Activated B cell treated with CpG ODN at 0.5 μM for 24 hours (primary cell): ENCODE data around the gene NDUFAF2. TPM values are rescaled to one million over a fixed set of nuclear protein-coding genes. Genes with fewer than 3 reads are reported as not detected.

Experiments used
- ATAC-seq: fragments of 200-7000 bp; cut with Tn5 transposase; one replicate; pipeline ENCODE4 v1.10.0; 2021; ENCODE audit warnings: low read depth, mild to moderate bottlenecking, moderate library complexity
- CTCF ChIA-PET: fragments of 350-600 bp; sonication (Branson Sonifier 250); formaldehyde crosslinking; loops from one replicate; lab custom pipeline; 2021; ENCODE audit warnings: antibody characterized with exemption; lab: Charles Lee
- POLR2A ChIA-PET: fragments of 350-600 bp; sonication (Branson Sonifier 250); formaldehyde crosslinking; loops from one replicate; lab custom pipeline; 2021; ENCODE audit warnings: antibody characterized with exemption; lab: Charles Lee
- DNase-seq: peaks from one replicate; pipeline ENCODE4 v3.0.0; 2022
- H3K27ac Mint-ChIP-seq: one replicate; pipeline ENCODE4 v1.8.0; 2020; ENCODE audit warnings: mixed read lengths
- H3K27me3 Mint-ChIP-seq: one replicate; pipeline ENCODE4 v1.8.0; 2021; ENCODE audit warnings: mixed read lengths
- H3K36me3 Mint-ChIP-seq: one replicate; pipeline ENCODE4 v1.8.0; 2021; ENCODE audit warnings: low read depth, mixed read lengths
- H3K4me1 Mint-ChIP-seq: one replicate; pipeline ENCODE4 v1.8.0; 2021; ENCODE audit warnings: mixed read lengths
- H3K4me3 Mint-ChIP-seq: one replicate; pipeline ENCODE4 v1.8.0; 2020; ENCODE audit warnings: mild to moderate bottlenecking, mixed read lengths
- H3K9me3 Mint-ChIP-seq: one replicate; pipeline ENCODE4 v1.8.0; 2020; ENCODE audit warnings: mixed read lengths
- CTCF ChIP-seq: fragments of 200-600 bp; IDR thresholded peaks from one replicate; pipeline ENCODE4 v1.8.0; 2022; ENCODE audit warnings: antibody characterized with exemption, mild to moderate bottlenecking
- intact Hi-C: fragments of 100-400 bp; cut with micrococcal nuclease; formaldehyde crosslinking; loops from one replicate; pipeline ENCODE4 v1.15.1; 2024
- total RNA-seq: library from RNA; stranded (reverse); gene quantifications from 2 replicates; pipeline ENCODE4 v1.2.3, GENCODE V29; 2022

The NDUFAF2 gene
- total RNA-seq, result 13.1 and 20.0 TPM in 2 replicates

- Mint-ChIP-seq H3K27ac (no peak within 1 kb of the TSS), H3K27me3 (no peaks in the 10 kb centered on the region), H3K9me3 (no peaks in the 10 kb centered on the region), H3K36me3 (no peaks in the 10 kb centered on the region), H3K4me3 (no peak within 1 kb of the TSS), H3K4me1 (peaks cover 28% of the 10 kb centered on the region)
- DNase-seq, result peak; percentile 75
- peak; percentile 98 for ATAC-seq
- CTCF ChIA-PET, result interaction anchor here (1.0 to 1.2 kb wide), 3 partner anchors 14 to 712 kb away, joined by 3 to 5 read pairs (median 4); no protein-coding TSS in a partner anchor
- intact Hi-C loops, result loop anchor here (1.0 to 5.0 kb wide), 6 partner anchors 218 to 1362 kb away; partner anchors contain the start of genes DEPDC1B, KIF2A and SMIM15
- POLR2A ChIA-PET, result interaction anchor here (0.6 to 2.6 kb wide), 4 partner anchors 9 to 463 kb away, joined by 4 to 23 read pairs (median 6); partner anchors contain the start of gene ZSWIM6
- TF ChIP-seq CTCF, result no peak
Measured at GRCh38 chr5:60944904-60945812, at the start of gene NDUFAF2, which contains the start of gene ERCC8. Gene NDUFAF2 (plus strand): TSS chr5:60945205. CDS start chr5:60945256, 51 bp downstream. Gene ERCC8 (minus strand): TSS chr5:60945070. CDS start chr5:60945008, 62 bp downstream.

- Mint-ChIP-seq H3K9me3 (no peaks in the 10 kb centered on the region), H3K27ac (no peak overlapping the region), H3K4me1 (no peaks in the 10 kb centered on the region), H3K36me3 (peaks cover 42% of the 10 kb centered on the region), H3K27me3 (no peaks in the 10 kb centered on the region), H3K4me3 (no peak overlapping the region)
- ATAC-seq (no peak), DNase-seq (no peak)
- TF ChIP-seq CTCF, result no peak
- CTCF ChIA-PET, result no interaction called here
- POLR2A ChIA-PET, result no interaction called here
- intact Hi-C loops, result no loop called here
Measured at GRCh38 chr5:60896991-60897390, 48.0 kb upstream of the NDUFAF2 start.

GRCh38 chr5:60903356-60903755, 41.6 kb upstream of the NDUFAF2 start:
- ATAC-seq (no peak), DNase-seq (no peak)
- Mint-ChIP-seq H3K36me3 (peaks cover 20% of the 10 kb centered on the region), H3K9me3 (no peaks in the 10 kb centered on the region), H3K27me3 (no peaks in the 10 kb centered on the region), H3K4me3 (no peak overlapping the region), H3K4me1 (no peaks in the 10 kb centered on the region), H3K27ac (no peak overlapping the region)
- intact Hi-C loops, result no loop called here
- CTCF ChIA-PET, result no interaction called here
- no peak for TF ChIP-seq CTCF
- POLR2A ChIA-PET, result no interaction called here

GRCh38 chr5:60916646-60917045, 28.4 kb upstream of the NDUFAF2 start:
- Mint-ChIP-seq H3K9me3 (no peaks in the 10 kb centered on the region), H3K27ac (no peak overlapping the region), H3K36me3 (peaks cover 56% of the 10 kb centered on the region), H3K4me1 (no peaks in the 10 kb centered on the region), H3K4me3 (no peak overlapping the region), H3K27me3 (no peaks in the 10 kb centered on the region)
- CTCF ChIA-PET, result no interaction called here
- TF ChIP-seq CTCF, result no peak
- ATAC-seq, result no peak
- POLR2A ChIA-PET, result no interaction called here
- DNase-seq, result no peak
- intact Hi-C loops, result no loop called here

GRCh38 chr5:60918466-60918865, 26.5 kb upstream of the NDUFAF2 start:
- Mint-ChIP-seq H3K27me3 (no peaks in the 10 kb centered on the region), H3K36me3 (peaks cover 55% of the 10 kb centered on the region), H3K27ac (no peak overlapping the region), H3K4me1 (no peaks in the 10 kb centered on the region), H3K4me3 (no peak overlapping the region), H3K9me3 (no peaks in the 10 kb centered on the region)
- no peak for ATAC-seq
- TF ChIP-seq CTCF, result no peak
- ChIA-PET POLR2A (no interaction called here), CTCF (no interaction called here)
- no peak for DNase-seq
- intact Hi-C loops, result no loop called here
